Stomach (tissue), 4 donors: ENCODE data around the gene TEAD2.

Experiments
- EP300 ChIP-seq: sonication (generic); formaldehyde crosslinking; IDR thresholded peaks from one replicate; pipeline ENCODE4 v1.6.1; 2017; ENCODE audit warnings: antibody characterized with exemption
- POLR2A ChIP-seq, 4 donors: fragments of 450-650 bp; IDR thresholded peaks; one replicate each; pipeline ENCODE4 v1.6.1; 2016; ENCODE audit warnings: antibody characterized with exemption in 4 of 4, control low read depth in 2 of 4, mild to moderate bottlenecking in 1 of 4, moderate library complexity in 1 of 4
- TF ChIP-seq, protein P1 (sequence below), 7 experiments: fragments of 450-650 bp in 4 of 7; fragments of 200-600 bp in 3 of 7; sonication (generic) in 3 of 7; IDR thresholded peaks; one replicate each; pipeline ENCODE4 v1.5.1; 2016 to 2019; ENCODE audit warnings: antibody characterized with exemption in 7 of 7, control low read depth in 2 of 7, mild to moderate bottlenecking in 1 of 7

DNA sequence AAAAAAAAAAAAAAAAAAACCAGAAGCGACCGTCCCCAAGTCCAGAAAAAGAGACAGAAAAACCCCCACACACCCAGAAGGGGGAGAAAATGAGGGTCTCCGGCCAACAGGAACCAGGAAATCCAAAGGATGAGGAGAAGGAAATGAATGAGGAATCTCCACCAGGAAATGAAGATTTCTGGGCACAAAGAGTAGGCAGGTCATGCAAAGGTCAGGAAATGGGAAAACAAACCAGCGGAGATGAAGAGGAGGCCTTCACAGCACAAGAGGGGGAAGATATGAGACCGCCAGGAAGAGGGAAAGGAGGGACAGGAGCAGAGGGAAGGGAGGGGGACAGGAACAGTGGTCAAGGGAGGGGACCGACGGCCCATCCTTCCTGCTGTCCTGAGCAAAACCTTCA lies 5.8 kb downstream of the TEAD2 start:
- TF ChIP-seq, protein P1, sequence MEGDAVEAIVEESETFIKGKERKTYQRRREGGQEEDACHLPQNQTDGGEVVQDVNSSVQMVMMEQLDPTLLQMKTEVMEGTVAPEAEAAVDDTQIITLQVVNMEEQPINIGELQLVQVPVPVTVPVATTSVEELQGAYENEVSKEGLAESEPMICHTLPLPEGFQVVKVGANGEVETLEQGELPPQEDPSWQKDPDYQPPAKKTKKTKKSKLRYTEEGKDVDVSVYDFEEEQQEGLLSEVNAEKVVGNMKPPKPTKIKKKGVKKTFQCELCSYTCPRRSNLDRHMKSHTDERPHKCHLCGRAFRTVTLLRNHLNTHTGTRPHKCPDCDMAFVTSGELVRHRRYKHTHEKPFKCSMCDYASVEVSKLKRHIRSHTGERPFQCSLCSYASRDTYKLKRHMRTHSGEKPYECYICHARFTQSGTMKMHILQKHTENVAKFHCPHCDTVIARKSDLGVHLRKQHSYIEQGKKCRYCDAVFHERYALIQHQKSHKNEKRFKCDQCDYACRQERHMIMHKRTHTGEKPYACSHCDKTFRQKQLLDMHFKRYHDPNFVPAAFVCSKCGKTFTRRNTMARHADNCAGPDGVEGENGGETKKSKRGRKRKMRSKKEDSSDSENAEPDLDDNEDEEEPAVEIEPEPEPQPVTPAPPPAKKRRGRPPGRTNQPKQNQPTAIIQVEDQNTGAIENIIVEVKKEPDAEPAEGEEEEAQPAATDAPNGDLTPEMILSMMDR (IDR thresholded peaks at IDR 0.05), result no peak
- TF ChIP-seq EP300 (no peak), POLR2A (IDR thresholded peaks at IDR 0.05) (no peak)
